K562 (cell line): ENCODE results near the gene BLCAP. TPM values are rescaled to one million over a fixed set of nuclear protein-coding genes. Genes with fewer than 3 reads are reported as not detected.

ENCODE experiments used
- CBX8 ChIP-seq: fragments of 200-600 bp; sonication (generic); IDR thresholded peaks from 2 replicates; pipeline ENCODE4 v1.6.1; 2012; ENCODE audit warnings: borderline replicate concordance, mixed run types, low read depth, mild to moderate bottlenecking, moderate library complexity, mixed read lengths, low read length, control low read depth, inconsistent platforms; ENCODE audit not compliant: poor library complexity, severe bottlenecking; ENCODE audit errors: extremely low read depth
- KAT7 ChIP-seq: sonication (generic); formaldehyde crosslinking; IDR thresholded peaks from 2 replicates; pipeline ENCODE4 v1.8.0; 2022; ENCODE audit warnings: missing genetic modification reagents, mild to moderate bottlenecking, borderline replicate concordance
- polyA plus RNA-seq, 8 experiments: library from polyadenylated mRNA; depleted of rRNA in 4 of 8; stranded (reverse) in 5 of 8; unstranded in 3 of 8; fragments of >200 nt; fragmentation: Nextera tagmentation in 2 of 8; fragmentation: Illumina TruSeq in 1 of 8; extraction: Ambion mirVana in 2 of 8; extraction: Trizol in 1 of 8; gene quantifications; 2 replicates each; pipeline versions ENCODE4 v1.2.1 to v1.2.3, GENCODE V29; 2011 to 2014; ENCODE audit warnings: inconsistent platforms in 1 of 8, missing spikeins in 1 of 8
- total RNA-seq, 7 experiments: library from RNA; depleted of rRNA in 6 of 7; stranded (reverse); fragments of >200 nt in 6 of 7; fragmentation: Illumina TruSeq in 2 of 7; extraction: Trizol in 2 of 7; gene quantifications; 2 replicates each; pipeline versions ENCODE4 v1.2.1 to v1.2.3, GENCODE V29; 2011 to 2021; ENCODE audit warnings: low replicate concordance in 1 of 7
- TF ChIP-seq, protein P1 (sequence below): fragments of 450-650 bp; IDR thresholded peaks from 2 replicates; pipeline ENCODE4 v1.6.1; 2016; ENCODE audit warnings: mild to moderate bottlenecking, moderate library complexity
- TF ChIP-seq, protein P2 (sequence below): fragments of 200-800 bp; sonication (Bioruptor generic); IDR thresholded peaks from 2 replicates; pipeline ENCODE4 v1.6.1; 2017; ENCODE audit warnings: missing genetic modification characterization, missing compliant biosample characterization
- TF ChIP-seq, protein P3 (sequence below), 2 experiments: fragments of 450-650 bp; IDR thresholded peaks; 2 replicates each; pipeline ENCODE4 v1.6.1; 2016; ENCODE audit warnings: mild to moderate bottlenecking in 2 of 2, borderline replicate concordance in 1 of 2, low read depth in 1 of 2, moderate library complexity in 1 of 2

Gene BLCAP
- total and polyA plus RNA-seq, 9 of the 15 experiments (the other 6 are each of a cell fraction or from before 2014, with no cell fraction given) = 16.9 to 41.5 (median 27.6) TPM

DNA sequence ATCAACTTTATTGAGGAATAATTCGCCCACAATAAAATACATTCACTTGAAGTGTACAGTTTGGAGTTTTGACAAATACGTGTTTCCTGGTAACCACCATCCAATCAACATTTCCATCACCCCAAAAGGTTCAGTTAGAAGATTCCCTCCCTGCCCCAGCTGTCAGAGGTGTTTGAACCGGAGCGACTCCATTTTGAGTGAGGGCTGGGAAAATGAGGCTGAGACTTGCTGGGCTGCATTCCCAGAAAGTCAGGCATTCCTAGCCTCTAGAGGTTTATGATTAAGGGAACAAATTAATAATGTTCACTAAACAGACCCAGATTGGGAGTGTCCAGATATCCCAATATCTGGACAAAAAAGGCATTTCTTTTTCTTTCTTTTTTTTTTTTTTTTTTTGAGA lies 33.0 kb upstream of the BLCAP start (continued):
- TF ChIP-seq, protein P1, sequence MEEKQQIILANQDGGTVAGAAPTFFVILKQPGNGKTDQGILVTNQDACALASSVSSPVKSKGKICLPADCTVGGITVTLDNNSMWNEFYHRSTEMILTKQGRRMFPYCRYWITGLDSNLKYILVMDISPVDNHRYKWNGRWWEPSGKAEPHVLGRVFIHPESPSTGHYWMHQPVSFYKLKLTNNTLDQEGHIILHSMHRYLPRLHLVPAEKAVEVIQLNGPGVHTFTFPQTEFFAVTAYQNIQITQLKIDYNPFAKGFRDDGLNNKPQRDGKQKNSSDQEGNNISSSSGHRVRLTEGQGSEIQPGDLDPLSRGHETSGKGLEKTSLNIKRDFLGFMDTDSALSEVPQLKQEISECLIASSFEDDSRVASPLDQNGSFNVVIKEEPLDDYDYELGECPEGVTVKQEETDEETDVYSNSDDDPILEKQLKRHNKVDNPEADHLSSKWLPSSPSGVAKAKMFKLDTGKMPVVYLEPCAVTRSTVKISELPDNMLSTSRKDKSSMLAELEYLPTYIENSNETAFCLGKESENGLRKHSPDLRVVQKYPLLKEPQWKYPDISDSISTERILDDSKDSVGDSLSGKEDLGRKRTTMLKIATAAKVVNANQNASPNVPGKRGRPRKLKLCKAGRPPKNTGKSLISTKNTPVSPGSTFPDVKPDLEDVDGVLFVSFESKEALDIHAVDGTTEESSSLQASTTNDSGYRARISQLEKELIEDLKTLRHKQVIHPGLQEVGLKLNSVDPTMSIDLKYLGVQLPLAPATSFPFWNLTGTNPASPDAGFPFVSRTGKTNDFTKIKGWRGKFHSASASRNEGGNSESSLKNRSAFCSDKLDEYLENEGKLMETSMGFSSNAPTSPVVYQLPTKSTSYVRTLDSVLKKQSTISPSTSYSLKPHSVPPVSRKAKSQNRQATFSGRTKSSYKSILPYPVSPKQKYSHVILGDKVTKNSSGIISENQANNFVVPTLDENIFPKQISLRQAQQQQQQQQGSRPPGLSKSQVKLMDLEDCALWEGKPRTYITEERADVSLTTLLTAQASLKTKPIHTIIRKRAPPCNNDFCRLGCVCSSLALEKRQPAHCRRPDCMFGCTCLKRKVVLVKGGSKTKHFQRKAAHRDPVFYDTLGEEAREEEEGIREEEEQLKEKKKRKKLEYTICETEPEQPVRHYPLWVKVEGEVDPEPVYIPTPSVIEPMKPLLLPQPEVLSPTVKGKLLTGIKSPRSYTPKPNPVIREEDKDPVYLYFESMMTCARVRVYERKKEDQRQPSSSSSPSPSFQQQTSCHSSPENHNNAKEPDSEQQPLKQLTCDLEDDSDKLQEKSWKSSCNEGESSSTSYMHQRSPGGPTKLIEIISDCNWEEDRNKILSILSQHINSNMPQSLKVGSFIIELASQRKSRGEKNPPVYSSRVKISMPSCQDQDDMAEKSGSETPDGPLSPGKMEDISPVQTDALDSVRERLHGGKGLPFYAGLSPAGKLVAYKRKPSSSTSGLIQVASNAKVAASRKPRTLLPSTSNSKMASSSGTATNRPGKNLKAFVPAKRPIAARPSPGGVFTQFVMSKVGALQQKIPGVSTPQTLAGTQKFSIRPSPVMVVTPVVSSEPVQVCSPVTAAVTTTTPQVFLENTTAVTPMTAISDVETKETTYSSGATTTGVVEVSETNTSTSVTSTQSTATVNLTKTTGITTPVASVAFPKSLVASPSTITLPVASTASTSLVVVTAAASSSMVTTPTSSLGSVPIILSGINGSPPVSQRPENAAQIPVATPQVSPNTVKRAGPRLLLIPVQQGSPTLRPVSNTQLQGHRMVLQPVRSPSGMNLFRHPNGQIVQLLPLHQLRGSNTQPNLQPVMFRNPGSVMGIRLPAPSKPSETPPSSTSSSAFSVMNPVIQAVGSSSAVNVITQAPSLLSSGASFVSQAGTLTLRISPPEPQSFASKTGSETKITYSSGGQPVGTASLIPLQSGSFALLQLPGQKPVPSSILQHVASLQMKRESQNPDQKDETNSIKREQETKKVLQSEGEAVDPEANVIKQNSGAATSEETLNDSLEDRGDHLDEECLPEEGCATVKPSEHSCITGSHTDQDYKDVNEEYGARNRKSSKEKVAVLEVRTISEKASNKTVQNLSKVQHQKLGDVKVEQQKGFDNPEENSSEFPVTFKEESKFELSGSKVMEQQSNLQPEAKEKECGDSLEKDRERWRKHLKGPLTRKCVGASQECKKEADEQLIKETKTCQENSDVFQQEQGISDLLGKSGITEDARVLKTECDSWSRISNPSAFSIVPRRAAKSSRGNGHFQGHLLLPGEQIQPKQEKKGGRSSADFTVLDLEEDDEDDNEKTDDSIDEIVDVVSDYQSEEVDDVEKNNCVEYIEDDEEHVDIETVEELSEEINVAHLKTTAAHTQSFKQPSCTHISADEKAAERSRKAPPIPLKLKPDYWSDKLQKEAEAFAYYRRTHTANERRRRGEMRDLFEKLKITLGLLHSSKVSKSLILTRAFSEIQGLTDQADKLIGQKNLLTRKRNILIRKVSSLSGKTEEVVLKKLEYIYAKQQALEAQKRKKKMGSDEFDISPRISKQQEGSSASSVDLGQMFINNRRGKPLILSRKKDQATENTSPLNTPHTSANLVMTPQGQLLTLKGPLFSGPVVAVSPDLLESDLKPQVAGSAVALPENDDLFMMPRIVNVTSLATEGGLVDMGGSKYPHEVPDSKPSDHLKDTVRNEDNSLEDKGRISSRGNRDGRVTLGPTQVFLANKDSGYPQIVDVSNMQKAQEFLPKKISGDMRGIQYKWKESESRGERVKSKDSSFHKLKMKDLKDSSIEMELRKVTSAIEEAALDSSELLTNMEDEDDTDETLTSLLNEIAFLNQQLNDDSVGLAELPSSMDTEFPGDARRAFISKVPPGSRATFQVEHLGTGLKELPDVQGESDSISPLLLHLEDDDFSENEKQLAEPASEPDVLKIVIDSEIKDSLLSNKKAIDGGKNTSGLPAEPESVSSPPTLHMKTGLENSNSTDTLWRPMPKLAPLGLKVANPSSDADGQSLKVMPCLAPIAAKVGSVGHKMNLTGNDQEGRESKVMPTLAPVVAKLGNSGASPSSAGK = no peak
- TF ChIP-seq CBX8 (no peak), KAT7 (CRISPR knock-in tag) (no peak)
- TF ChIP-seq, protein P2, sequence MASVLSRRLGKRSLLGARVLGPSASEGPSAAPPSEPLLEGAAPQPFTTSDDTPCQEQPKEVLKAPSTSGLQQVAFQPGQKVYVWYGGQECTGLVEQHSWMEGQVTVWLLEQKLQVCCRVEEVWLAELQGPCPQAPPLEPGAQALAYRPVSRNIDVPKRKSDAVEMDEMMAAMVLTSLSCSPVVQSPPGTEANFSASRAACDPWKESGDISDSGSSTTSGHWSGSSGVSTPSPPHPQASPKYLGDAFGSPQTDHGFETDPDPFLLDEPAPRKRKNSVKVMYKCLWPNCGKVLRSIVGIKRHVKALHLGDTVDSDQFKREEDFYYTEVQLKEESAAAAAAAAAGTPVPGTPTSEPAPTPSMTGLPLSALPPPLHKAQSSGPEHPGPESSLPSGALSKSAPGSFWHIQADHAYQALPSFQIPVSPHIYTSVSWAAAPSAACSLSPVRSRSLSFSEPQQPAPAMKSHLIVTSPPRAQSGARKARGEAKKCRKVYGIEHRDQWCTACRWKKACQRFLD = 0 out of 2 replicates have a peak, but pooled peaks have one; percentile 36
- TF ChIP-seq, protein P3, sequence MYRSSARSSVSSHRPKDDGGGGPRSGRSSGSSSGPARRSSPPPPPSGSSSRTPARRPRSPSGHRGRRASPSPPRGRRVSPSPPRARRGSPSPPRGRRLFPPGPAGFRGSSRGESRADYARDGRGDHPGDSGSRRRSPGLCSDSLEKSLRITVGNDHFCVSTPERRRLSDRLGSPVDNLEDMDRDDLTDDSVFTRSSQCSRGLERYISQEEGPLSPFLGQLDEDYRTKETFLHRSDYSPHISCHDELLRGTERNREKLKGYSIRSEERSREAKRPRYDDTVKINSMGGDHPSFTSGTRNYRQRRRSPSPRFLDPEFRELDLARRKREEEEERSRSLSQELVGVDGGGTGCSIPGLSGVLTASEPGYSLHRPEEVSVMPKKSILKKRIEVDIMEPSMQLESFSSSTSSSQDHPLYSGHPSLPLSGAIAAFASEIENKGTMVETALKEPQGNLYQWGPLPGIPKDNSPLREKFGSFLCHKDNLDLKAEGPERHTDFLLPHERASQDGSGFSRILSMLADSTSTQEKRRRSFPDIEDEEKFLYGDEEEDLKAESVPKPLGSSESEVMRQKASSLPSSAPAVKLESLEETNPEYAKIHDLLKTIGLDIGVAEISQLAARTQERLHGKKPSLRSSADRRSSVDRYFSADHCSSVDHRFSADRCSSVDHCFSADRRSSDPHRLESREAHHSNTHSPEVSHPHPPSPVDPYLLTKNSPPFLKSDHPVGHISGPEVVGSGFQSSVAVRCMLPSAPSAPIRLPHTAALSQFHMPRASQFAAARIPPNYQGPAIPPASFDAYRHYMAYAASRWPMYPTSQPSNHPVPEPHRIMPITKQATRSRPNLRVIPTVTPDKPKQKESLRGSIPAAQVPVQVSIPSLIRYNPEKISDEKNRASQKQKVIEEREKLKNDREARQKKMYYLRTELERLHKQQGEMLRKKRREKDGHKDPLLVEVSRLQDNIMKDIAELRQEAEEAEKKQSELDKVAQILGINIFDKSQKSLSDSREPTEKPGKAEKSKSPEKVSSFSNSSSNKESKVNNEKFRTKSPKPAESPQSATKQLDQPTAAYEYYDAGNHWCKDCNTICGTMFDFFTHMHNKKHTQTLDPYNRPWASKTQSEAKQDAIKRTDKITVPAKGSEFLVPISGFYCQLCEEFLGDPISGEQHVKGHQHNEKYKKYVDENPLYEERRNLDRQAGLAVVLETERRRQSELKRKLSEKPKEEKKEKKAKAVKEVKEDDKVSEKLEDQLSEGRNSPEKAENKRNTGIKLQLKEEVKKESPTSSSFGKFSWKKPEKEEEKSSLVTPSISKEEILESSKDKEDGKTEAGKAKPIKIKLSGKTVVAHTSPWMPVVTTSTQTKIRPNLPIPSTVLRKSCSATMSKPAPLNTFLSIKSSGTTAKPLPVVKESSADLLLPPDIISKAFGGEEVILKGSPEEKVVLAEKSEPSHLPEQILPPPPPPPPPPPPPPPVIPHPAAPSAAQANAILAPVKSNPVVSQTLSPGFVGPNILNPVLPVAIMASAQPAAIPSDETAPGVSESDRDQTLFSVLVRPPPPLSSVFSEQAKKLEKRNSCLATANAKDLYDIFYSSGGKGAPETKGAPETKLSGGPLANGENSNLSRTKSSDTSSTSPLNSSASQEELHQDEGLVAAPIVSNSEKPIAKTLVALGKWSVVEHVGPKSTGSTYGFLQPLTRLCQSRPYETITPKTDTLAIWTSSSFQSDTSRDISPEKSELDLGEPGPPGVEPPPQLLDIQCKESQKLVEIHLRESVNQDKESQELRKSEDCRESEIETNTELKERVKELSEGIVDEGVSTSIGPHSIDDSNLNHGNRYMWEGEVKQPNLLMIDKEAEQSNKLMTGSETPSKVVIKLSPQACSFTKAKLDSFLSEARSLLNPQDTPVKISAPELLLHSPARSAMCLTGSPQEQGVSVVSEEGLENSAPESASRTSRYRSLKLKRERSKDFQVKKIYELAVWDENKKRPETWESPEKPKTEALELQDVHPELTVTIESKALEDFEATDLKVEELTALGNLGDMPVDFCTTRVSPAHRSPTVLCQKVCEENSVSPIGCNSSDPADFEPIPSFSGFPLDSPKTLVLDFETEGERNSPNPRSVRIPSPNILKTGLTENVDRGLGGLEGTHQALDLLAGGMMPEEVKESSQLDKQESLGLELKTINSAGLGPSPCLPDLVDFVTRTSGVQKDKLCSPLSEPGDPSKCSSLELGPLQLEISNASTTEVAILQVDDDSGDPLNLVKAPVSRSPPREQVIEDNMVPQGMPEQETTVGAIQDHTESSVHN (IDR thresholded peaks at IDR 0.05; ENCODE audit: borderline replicate concordance in 1 of 2, low read depth in 1 of 2) = no peak
